AG09309 (cell line): Measurements from ENCODE around the gene PEMT.

Experiments used
- DNase-seq: peaks from one replicate; pipeline ENCODE4 v3.0.0-alpha.2; 2010; ENCODE audit warnings: low read depth
- H3K4me3 ChIP-seq: 2 replicates; pipeline ENCODE4 v1.5.1; 2011; ENCODE audit warnings: mild to moderate bottlenecking, low read depth, low read length, moderate library complexity; ENCODE audit not compliant: control insufficient read depth
- TF ChIP-seq, protein P1 (sequence below): IDR thresholded peaks from 2 replicates; pipeline ENCODE4 v1.5.1; 2011; ENCODE audit warnings: mild to moderate bottlenecking, low read depth, low read length, inconsistent platforms; ENCODE audit not compliant: insufficient read depth, control insufficient read depth; ENCODE audit errors: missing control alignments

Gene PEMT

DNA sequence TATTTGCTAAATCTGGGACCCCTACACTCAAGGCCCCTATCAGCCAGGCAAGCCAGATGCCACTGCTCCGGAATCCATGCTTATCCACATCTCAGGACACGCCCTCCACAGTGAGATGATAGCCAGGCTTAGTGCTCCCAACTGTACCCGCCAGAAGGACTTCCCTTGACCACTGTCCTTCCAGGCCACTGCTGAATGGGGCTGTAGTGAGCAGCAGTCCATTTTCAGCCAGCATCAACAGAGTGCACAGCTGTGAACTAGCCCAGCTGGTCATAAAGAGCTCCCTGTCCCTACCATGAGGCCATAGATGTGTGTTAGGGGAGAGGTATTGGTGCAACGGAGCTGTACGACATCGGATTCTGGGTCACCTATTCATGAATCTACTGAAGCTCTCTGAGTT lies 127.7 kb downstream of the PEMT start:
- no peak for DNase-seq
- TF ChIP-seq, protein P1, sequence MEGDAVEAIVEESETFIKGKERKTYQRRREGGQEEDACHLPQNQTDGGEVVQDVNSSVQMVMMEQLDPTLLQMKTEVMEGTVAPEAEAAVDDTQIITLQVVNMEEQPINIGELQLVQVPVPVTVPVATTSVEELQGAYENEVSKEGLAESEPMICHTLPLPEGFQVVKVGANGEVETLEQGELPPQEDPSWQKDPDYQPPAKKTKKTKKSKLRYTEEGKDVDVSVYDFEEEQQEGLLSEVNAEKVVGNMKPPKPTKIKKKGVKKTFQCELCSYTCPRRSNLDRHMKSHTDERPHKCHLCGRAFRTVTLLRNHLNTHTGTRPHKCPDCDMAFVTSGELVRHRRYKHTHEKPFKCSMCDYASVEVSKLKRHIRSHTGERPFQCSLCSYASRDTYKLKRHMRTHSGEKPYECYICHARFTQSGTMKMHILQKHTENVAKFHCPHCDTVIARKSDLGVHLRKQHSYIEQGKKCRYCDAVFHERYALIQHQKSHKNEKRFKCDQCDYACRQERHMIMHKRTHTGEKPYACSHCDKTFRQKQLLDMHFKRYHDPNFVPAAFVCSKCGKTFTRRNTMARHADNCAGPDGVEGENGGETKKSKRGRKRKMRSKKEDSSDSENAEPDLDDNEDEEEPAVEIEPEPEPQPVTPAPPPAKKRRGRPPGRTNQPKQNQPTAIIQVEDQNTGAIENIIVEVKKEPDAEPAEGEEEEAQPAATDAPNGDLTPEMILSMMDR: no peak
- H3K4me3 ChIP-seq: no peak overlapping the region

DNA sequence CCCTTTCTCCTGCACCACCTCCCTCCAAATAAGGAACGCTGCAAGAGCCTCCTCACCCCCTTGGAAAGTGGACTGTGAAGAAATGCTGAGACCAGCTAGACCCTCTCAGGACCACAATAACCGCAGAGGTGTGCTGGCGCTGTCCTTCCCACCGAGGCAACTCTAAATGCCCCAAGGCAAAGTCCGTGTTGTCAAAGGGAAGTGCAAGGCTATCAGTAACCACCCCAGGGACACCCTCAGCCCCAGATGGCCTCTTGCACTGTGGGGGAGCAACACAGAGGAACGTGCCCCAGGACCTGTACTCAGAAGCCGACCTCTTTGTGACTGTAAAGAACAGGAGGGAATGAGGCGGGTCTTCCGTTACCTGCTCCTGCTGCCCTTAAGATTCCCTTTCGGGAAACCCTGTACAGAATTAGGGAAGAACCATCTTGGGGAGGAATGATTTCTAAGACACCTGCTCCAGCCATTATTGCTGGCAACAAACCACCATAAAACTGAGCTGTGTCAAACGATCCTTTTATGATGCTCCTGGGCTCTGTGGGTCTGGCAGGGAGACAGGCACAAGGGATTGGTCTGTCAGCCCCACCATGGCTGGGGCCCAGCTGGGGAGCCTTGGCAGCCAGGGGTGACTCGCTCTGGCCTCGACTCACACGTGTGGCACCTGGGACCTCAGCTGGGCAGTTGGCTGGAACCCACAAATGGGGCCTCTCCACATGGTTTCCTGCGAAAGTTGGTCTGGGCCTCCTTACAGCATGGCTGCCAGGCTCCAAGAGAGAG lies 129.3 kb downstream of the PEMT start:
- no peak overlapping the region for H3K4me3 ChIP-seq
- TF ChIP-seq, protein P1: no peak
- DNase-seq: no peak

DNA sequence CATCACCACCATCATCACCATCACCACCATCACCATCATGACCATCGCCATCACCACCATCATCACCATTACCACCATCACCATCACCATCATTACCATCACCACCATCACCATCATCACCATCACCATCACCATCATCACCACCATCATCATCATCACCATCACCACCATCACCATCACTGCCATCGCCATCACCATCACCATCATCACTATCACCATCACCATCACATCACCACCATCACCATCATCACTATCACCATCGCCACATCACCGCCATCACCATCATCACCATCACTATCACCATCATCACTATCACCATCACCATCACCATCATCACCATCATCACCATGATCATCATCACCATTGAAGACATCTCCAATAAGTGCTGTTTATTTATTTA lies 131.5 kb downstream of the PEMT start:
- no peak for DNase-seq
- TF ChIP-seq, protein P1: no peak
- H3K4me3 ChIP-seq: no peak overlapping the region

DNA sequence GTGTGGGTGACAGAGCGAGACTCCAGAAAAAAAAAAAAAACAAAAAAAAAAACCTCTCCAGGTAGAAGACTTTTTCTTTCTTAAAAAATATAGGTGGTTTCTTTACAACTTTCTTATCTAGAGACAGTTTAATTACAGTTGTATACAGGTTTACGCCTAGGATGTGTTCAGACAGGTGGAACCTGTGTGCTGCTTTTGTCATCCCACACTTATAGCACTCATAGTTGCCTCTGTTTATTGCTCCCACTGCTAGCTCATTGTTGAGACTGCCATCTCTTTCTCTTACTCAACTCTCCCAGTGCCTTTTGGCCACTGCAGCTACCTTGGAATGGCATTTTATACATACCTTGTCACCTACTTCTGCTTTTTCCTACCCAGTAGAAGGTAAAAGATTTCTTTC lies 133.8 kb downstream of the PEMT start:
- TF ChIP-seq, protein P1: no peak
- DNase-seq: no peak
- H3K4me3 ChIP-seq: no peak overlapping the region

DNA sequence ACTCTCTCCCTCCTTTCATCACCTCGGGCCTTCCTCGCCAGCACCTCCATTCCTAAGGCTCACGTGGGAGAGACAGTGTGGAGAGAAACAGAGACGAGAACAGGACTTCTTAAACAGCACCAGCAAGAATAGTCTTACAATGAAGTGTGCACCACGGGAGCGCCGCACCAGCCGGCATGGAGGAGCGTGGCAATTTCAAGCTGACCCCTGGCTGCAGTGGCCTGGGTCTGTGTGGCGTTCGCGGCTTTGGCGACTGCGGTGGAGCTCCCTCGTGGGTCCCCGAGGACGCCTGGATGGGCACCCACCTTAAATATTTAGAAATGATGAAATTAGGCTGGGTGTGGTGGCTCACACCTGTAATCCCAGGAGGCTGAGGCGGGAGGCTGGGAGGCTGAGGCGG lies 135.3 kb downstream of the PEMT start:
- DNase-seq: no peak
- H3K4me3 ChIP-seq: no peak overlapping the region
- TF ChIP-seq, protein P1: no peak
